SH-SY5Y (cell line): ENCODE results near the gene MAP3K5.

Source experiments
- GATA2 ChIP-seq: IDR thresholded peaks from 2 replicates; pipeline ENCODE4 v1.6.1; 2011; ENCODE audit warnings: mild to moderate bottlenecking, low read depth, low read length
- GATA3 ChIP-seq: IDR thresholded peaks from 2 replicates; pipeline ENCODE4 v1.6.1; 2011; ENCODE audit warnings: low read depth, mild to moderate bottlenecking, low read length, moderate library complexity

Gene MAP3K5

GRCh38 chr6:136767570-136768309 is 24.5 kb downstream of the MAP3K5 start:
- TF ChIP-seq GATA3 (no peak), GATA2 (no peak)

GRCh38 chr6:136767103-136767502 is 25.2 kb downstream of the MAP3K5 start:
- no peak for TF ChIP-seq GATA2
- TF ChIP-seq GATA3: no peak

- TF ChIP-seq GATA3 (no peak), GATA2 (no peak)
Measured at GRCh38 chr6:136766274-136766673, 26.0 kb downstream of the MAP3K5 start.

GRCh38 chr6:136764517-136764993 is 27.7 kb downstream of the MAP3K5 start:
- TF ChIP-seq GATA2: no peak

- TF ChIP-seq GATA2 (no peak), GATA3 (no peak)
Measured at GRCh38 chr6:136763716-136764516, 28.4 kb downstream of the MAP3K5 start.

- TF ChIP-seq GATA2: no peak
- TF ChIP-seq GATA3: no peak
Measured at GRCh38 chr6:136763255-136763654, 29.0 kb downstream of the MAP3K5 start.

- TF ChIP-seq GATA2 (no peak), GATA3 (no peak)
Measured at GRCh38 chr6:136762022-136762975, 30.0 kb downstream of the MAP3K5 start.

- TF ChIP-seq GATA3 (peak; percentile 80), GATA2 (peak; percentile 92)
Measured at GRCh38 chr6:136761227-136761922, 30.9 kb downstream of the MAP3K5 start.

GRCh38 chr6:136757150-136757549 is 35.1 kb downstream of the MAP3K5 start:
- TF ChIP-seq GATA2 (no peak), GATA3 (no peak)

GRCh38 chr6:136754820-136755219 is 37.5 kb downstream of the MAP3K5 start:
- TF ChIP-seq GATA2 (no peak), GATA3 (no peak)

- TF ChIP-seq GATA3 (no peak), GATA2 (no peak)
Measured at GRCh38 chr6:136753624-136754023, 38.7 kb downstream of the MAP3K5 start.

- TF ChIP-seq GATA2 (no peak), GATA3 (no peak)
Measured at GRCh38 chr6:136752554-136752953, 39.7 kb downstream of the MAP3K5 start.

GRCh38 chr6:136751991-136752390 is 40.3 kb downstream of the MAP3K5 start:
- TF ChIP-seq GATA3 (no peak), GATA2 (no peak)

GRCh38 chr6:136751522-136751956 is 40.7 kb downstream of the MAP3K5 start:
- no peak for TF ChIP-seq GATA2
- no peak for TF ChIP-seq GATA3
